Activated naive CD4-positive, alpha-beta T cell (primary cell): ENCODE data around the gene MYH9.
A peak's percentile ranks its signal among the peaks of the same experiment; 100 is the strongest.

Experiments
- DNase-seq, 4 experiments: peaks; one replicate each; lab custom pipeline; 2025; lab: John Stamatoyannopoulos, UW

MYH9 gene

GRCh38 chr22:36311386-36312085, 76.2 kb downstream of the MYH9 start:
- no peak for DNase-seq

GRCh38 chr22:36308880-36309279, 78.9 kb downstream of the MYH9 start:
- no peak for DNase-seq

GRCh38 chr22:36306227-36306626, 81.5 kb downstream of the MYH9 start:
- DNase-seq, result no peak

- no peak for DNase-seq
These were observed 82.0 kb downstream of the MYH9 start for GRCh38 chr22:36305813-36306212.

GRCh38 chr22:36304429-36304828, 83.3 kb downstream of the MYH9 start:
- DNase-seq, result no peak

GRCh38 chr22:36303874-36304273, 83.9 kb downstream of the MYH9 start:
- no peak for DNase-seq

- no peak for DNase-seq
These were observed 84.7 kb downstream of the MYH9 start for GRCh38 chr22:36303115-36303467.

- no peak for DNase-seq
These were observed 85.2 kb downstream of the MYH9 start for GRCh38 chr22:36302439-36303114.

GRCh38 chr22:36301851-36302250, 85.9 kb downstream of the MYH9 start:
- no peak for DNase-seq

- peak; percentile 60 to 83 (median 68) for DNase-seq
These were observed 86.4 kb downstream of the MYH9 start for GRCh38 chr22:36301384-36301828.

GRCh38 chr22:36300396-36301212, 87.2 kb downstream of the MYH9 start:
- DNase-seq, result no peak

GRCh38 chr22:36299911-36300310, 87.9 kb downstream of the MYH9 start:
- no peak for DNase-seq

GRCh38 chr22:36299295-36299694, 88.5 kb downstream of the MYH9 start:
- DNase-seq, result no peak

- no peak for DNase-seq
These were observed 89.2 kb downstream of the MYH9 start for GRCh38 chr22:36298601-36299000.

GRCh38 chr22:36298118-36298517, 89.6 kb downstream of the MYH9 start:
- DNase-seq, result no peak

- no peak for DNase-seq
These were observed 90.2 kb downstream of the MYH9 start for GRCh38 chr22:36297568-36297967.

- no peak for DNase-seq
These were observed 91.1 kb downstream of the MYH9 start for GRCh38 chr22:36296690-36297089.

GRCh38 chr22:36295247-36295646, 92.5 kb downstream of the MYH9 start:
- DNase-seq, result no peak

GRCh38 chr22:36294801-36295200, 93.0 kb downstream of the MYH9 start:
- no peak for DNase-seq

- DNase-seq, result no peak
These were observed 93.5 kb downstream of the MYH9 start for GRCh38 chr22:36294293-36294620.

- DNase-seq, result no peak
These were observed 94.0 kb downstream of the MYH9 start for GRCh38 chr22:36293606-36294292.

GRCh38 chr22:36292823-36293530, 94.8 kb downstream of the MYH9 start:
- no peak for DNase-seq
